ENCODE results near the gene CHST11. TPM values are rescaled to one million over a fixed set of nuclear protein-coding genes. Genes with fewer than 3 reads are reported as not detected.

The CHST11 gene
- total and polyA plus RNA-seq, 9 of the 15 experiments (the other 6 are each of a cell fraction or from before 2014, with no cell fraction given): 2.3 to 38.7 (median 15.0) TPM

DNA sequence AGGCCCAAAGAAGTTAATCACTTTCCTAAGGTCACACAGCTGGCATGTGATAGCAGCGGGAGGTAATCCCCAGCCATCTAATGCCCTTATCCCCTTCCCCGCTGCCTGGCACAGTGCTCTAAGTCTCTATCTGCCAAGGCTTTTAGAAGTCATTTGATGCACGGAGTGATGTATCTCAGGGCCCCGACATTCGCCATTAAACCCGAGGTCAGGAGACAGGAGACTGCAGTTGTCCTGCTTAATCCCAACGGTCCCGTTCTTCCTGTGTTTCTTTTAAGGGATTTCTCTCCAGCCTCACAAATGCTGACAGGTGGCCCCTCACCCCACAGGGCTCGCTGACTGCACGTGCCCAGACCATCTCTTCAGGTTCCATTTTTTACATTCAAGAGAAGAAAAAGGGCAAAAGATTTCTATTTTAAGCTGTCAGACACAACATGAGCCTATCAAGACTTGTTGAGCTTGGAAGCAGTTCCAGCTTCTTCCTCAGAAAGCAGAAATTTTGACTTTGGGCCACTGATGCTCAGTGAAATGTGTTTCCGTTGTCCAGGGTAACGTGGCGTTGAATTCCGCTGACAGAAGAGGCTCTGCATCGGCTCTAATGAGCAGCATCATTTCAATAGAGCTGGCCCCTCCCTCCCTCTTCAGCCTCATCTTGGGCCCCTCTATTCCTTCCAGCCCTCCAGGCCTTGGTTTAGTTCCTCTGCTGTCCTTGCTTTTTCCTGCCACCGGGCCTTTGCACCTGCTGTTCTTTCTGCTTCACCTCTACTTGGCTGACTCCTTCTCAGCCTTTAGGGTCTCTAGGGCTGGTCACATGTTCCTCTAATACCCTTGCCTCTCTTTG lies 171.5 kb downstream of the CHST11 start:
- Histone ChIP-seq H3K36me3 (ENCODE audit: control insufficient read depth, insufficient read depth, low read length) (peaks cover 5% of the 10 kb centered on the region; the same call in 1 of the 3 replicates), H3K9me1 (ENCODE audit: control insufficient read depth, insufficient read depth, low read length) (no peaks in the 10 kb centered on the region), H3K4me2 (ENCODE audit: insufficient read depth, low read length) (no peak overlapping the region), H3K27ac (ENCODE audit: extremely low read depth, low read depth, low read length) (no peak overlapping the region), H3K4me1 (replicated peaks in 1 of 2; ENCODE audit: control insufficient read depth in 2 of 2, insufficient read depth in 2 of 2, low read length in 2 of 2) (peaks cover 0 to 7% of the 10 kb centered on the region in 2 experiments; a peak in 2 of 5 replicates), H3K9me3 (replicated peaks; ENCODE audit: control insufficient read depth, insufficient read depth, low read depth, low read length) (no peaks in the 10 kb centered on the region), H3K27me3 (ENCODE audit: control insufficient read depth in 2 of 2, insufficient read depth in 2 of 2, low read length in 2 of 2) (no peaks in the 10 kb centered on the region), H3K4me3 (no peak overlapping the region), H3K79me2 (ENCODE audit: control insufficient read depth, insufficient read depth, low read length) (peaks cover 15% of the 10 kb centered on the region), H3K9ac (ENCODE audit: insufficient read depth in 1 of 2, low read depth in 2 of 2, low read length in 2 of 2) (no peak overlapping the region), H4K20me1 (replicated peaks; ENCODE audit: control insufficient read depth, insufficient read depth, low read length) (no peaks in the 10 kb centered on the region), H2AFZ (ENCODE audit: low read depth, low read length) (no peak overlapping the region)
- no TSS peak for BruUV-seq (replicated peaks)
- no peak for ATAC-seq
- ChIA-PET CTCF (ENCODE audit: low intra/inter-chr PET ratio) (no interaction called here), POLR2A (interaction anchor here (0.6 to 0.8 kb wide), 3 partner anchors 118 to 500 kb away, joined by 3 to 4 read pairs (median 3); no protein-coding TSS in a partner anchor)
- intact Hi-C loops (cut with micrococcal nuclease): no loop called here
- in situ Hi-C loops (cut with MboI): no loop called here
- 87% methylated on average over 15 of the region's 16 CpGs for WGBS (ENCODE audit: insufficient coverage, low coverage, missing lambda C conversion rate)
- no peak for FAIRE-seq
- no peak for DNase-seq (ENCODE audit: extremely low read depth in 1 of 4, low spot score in 3 of 4)
- TF ChIP-seq ZNF12 (CRISPR knock-in tag; IDR thresholded peaks at IDR 0.05) (no peak), ELF4 (CRISPR knock-in tag; IDR thresholded peaks at IDR 0.05) (no peak), ZNF395 (CRISPR knock-in tag; IDR thresholded peaks at IDR 0.05) (no peak), ELK3 (CRISPR knock-in tag; IDR thresholded peaks at IDR 0.05) (no peak), ZNF165 (CRISPR knock-in tag; IDR thresholded peaks at IDR 0.05; ENCODE audit: borderline replicate concordance) (no peak), DEAF1 (CRISPR knock-in tag; IDR thresholded peaks at IDR 0.05) (no peak), DLX4 (CRISPR knock-in tag; IDR thresholded peaks at IDR 0.05) (no peak), CTCF (IDR thresholded peaks at IDR 0.05 in 2 of 3, conservative IDR thresholded peaks at IDR 0.05 in 1 of 3; ENCODE audit: insufficient read depth in 2 of 3, low read depth in 1 of 3, low read length in 3 of 3) (no peak), DNMT1 (IDR thresholded peaks at IDR 0.05) (no peak), ZNF449 (CRISPR knock-in tag; IDR thresholded peaks at IDR 0.05) (no peak), HDAC6 (IDR thresholded peaks at IDR 0.05; ENCODE audit: low read depth, low read length) (no peak), ZNF124 (CRISPR knock-in tag; IDR thresholded peaks at IDR 0.05) (no peak), TCF7 (IDR thresholded peaks at IDR 0.05; ENCODE audit: borderline replicate concordance) (no peak)
